K562 (cell line): ENCODE measurements around the gene SLC7A5. TPM values are rescaled to one million over a fixed set of nuclear protein-coding genes. Genes with fewer than 3 reads are reported as not detected.

Experiments used
- CBFA2T2 ChIP-seq: fragments of 450-650 bp; conservative IDR thresholded peaks from 2 replicates; pipeline ENCODE4 v1.6.1; 2017; ENCODE audit warnings: mild to moderate bottlenecking
- CBX1 ChIP-seq: sonication (generic); IDR thresholded peaks from 2 replicates; pipeline ENCODE4 v1.6.1; 2016; ENCODE audit warnings: antibody characterized with exemption, low read depth, mild to moderate bottlenecking
- CBX2 ChIP-seq: fragments of 200-600 bp; sonication (generic); IDR thresholded peaks from one replicate; pipeline ENCODE4 v1.6.1; 2012; ENCODE audit warnings: mild to moderate bottlenecking, low read length, inconsistent platforms; ENCODE audit not compliant: insufficient read depth, poor library complexity, severe bottlenecking
- CEBPG ChIP-seq, 3 experiments: fragments of 200-800 bp in 1 of 3; sonication (Bioruptor generic) in 1 of 3; sonication (generic) in 1 of 3; formaldehyde crosslinking in 1 of 3; IDR thresholded peaks in 2 of 3; conservative IDR thresholded peaks in 1 of 3; 2 replicates each; pipeline versions ENCODE4 v1.6.1 to v1.8.0; 2016 to 2022; ENCODE audit warnings: missing compliant biosample characterization in 2 of 3, missing genetic modification characterization in 2 of 3, mild to moderate bottlenecking in 1 of 3, missing genetic modification reagents in 1 of 3
- CREB1 ChIP-seq, 2 experiments: sonication (generic) in 1 of 2; formaldehyde crosslinking in 1 of 2; IDR thresholded peaks; 2 replicates each; pipeline versions ENCODE4 v1.6.1 to v1.8.0; 2012 to 2022; ENCODE audit warnings: inconsistent platforms in 1 of 2, mild to moderate bottlenecking in 1 of 2, missing genetic modification reagents in 1 of 2, moderate library complexity in 1 of 2
- CREBBP ChIP-seq: IDR thresholded peaks from one replicate; pipeline ENCODE4 v1.6.1; 2012; ENCODE audit warnings: low read depth, mild to moderate bottlenecking, control low read depth, inconsistent platforms, low read length
- CREM ChIP-seq: IDR thresholded peaks from 2 replicates; pipeline ENCODE4 v1.6.1; 2014; ENCODE audit warnings: antibody characterized with exemption, low read depth
- FOXJ3 ChIP-seq: sonication (generic); formaldehyde crosslinking; IDR thresholded peaks from 2 replicates; pipeline ENCODE4 v1.4.0; 2020; ENCODE audit warnings: mild to moderate bottlenecking, missing genetic modification reagents
- MAFG ChIP-seq: fragments of 450-650 bp; conservative IDR thresholded peaks from 2 replicates; pipeline ENCODE4 v1.6.1; 2016; ENCODE audit warnings: missing genetic modification characterization, missing compliant biosample characterization
- NCOA2 ChIP-seq, 2 experiments: fragments of 450-650 bp; IDR thresholded peaks; 2 replicates each; pipeline ENCODE4 v1.6.1; 2018; ENCODE audit warnings: mild to moderate bottlenecking in 2 of 2, moderate library complexity in 1 of 2; ENCODE audit not compliant: partially characterized antibody in 2 of 2
- NEUROD1 ChIP-seq: fragments of 150-350 bp; IDR thresholded peaks from 2 replicates; pipeline ENCODE4 v1.6.1; 2014; ENCODE audit warnings: borderline replicate concordance, low read length, low read depth; ENCODE audit not compliant: partially characterized antibody
- NR2F6 ChIP-seq: fragments of 450-650 bp; formaldehyde crosslinking; IDR thresholded peaks from 2 replicates; pipeline ENCODE4 v1.4.0; 2020; ENCODE audit warnings: mild to moderate bottlenecking
- POLR2B ChIP-seq: fragments of 450-650 bp; IDR thresholded peaks from 2 replicates; pipeline ENCODE4 v1.6.1; 2018; ENCODE audit warnings: low read depth; ENCODE audit not compliant: partially characterized antibody
- POU5F1 ChIP-seq: fragments of 150-350 bp; IDR thresholded peaks from 2 replicates; pipeline ENCODE4 v1.6.1; 2014; ENCODE audit warnings: borderline replicate concordance, low read length, low read depth, mild to moderate bottlenecking; ENCODE audit not compliant: partially characterized antibody
- RFX1 ChIP-seq: fragments of 450-650 bp; IDR thresholded peaks from 2 replicates; pipeline ENCODE4 v1.6.1; 2016; ENCODE audit warnings: mild to moderate bottlenecking, moderate library complexity
- SETDB1 ChIP-seq: IDR thresholded peaks from one replicate; pipeline ENCODE4 v1.6.1; 2012; ENCODE audit warnings: low read length, control low read depth, inconsistent platforms
- SUPT5H ChIP-seq: fragments of 450-650 bp; IDR thresholded peaks from 2 replicates; pipeline ENCODE4 v1.6.1; 2016
- TEAD1 ChIP-seq, 2 experiments: fragments of 450-650 bp in 1 of 2; sonication (generic) in 1 of 2; formaldehyde crosslinking; IDR thresholded peaks; 2 replicates each; pipeline versions ENCODE4 v1.4.0 to v1.8.0; 2020 to 2022; ENCODE audit warnings: mild to moderate bottlenecking in 2 of 2, missing genetic modification reagents in 1 of 2
- ZFP30 ChIP-seq: fragments of 250-450 bp; sonication (Bioruptor Pico); IDR thresholded peaks from 2 replicates; pipeline ENCODE4 v1.8.0; 2022; ENCODE audit warnings: moderate library complexity, mild to moderate bottlenecking, inconsistent platforms, borderline replicate concordance
- ZNF140 ChIP-seq: fragments of 250-450 bp; sonication (Bioruptor Pico); IDR thresholded peaks from 2 replicates; pipeline ENCODE4 v1.8.0; 2021; ENCODE audit warnings: moderate library complexity, mild to moderate bottlenecking, inconsistent platforms
- ZNF41 ChIP-seq: fragments of 250-450 bp; sonication (Bioruptor Pico); conservative IDR thresholded peaks from 2 replicates; pipeline ENCODE4 v1.4.0; 2020; ENCODE audit warnings: mild to moderate bottlenecking
- polyA plus RNA-seq, 8 experiments: library from polyadenylated mRNA; depleted of rRNA in 4 of 8; stranded (reverse) in 5 of 8; unstranded in 3 of 8; fragments of >200 nt; fragmentation: Nextera tagmentation in 2 of 8; fragmentation: Illumina TruSeq in 1 of 8; extraction: Ambion mirVana in 2 of 8; extraction: Trizol in 1 of 8; gene quantifications; 2 replicates each; pipeline versions ENCODE4 v1.2.1 to v1.2.3, GENCODE V29; 2011 to 2014; ENCODE audit warnings: inconsistent platforms in 1 of 8, missing spikeins in 1 of 8
- total RNA-seq, 7 experiments: library from RNA; depleted of rRNA in 6 of 7; stranded (reverse); fragments of >200 nt in 6 of 7; fragmentation: Illumina TruSeq in 2 of 7; extraction: Trizol in 2 of 7; gene quantifications; 2 replicates each; pipeline versions ENCODE4 v1.2.1 to v1.2.3, GENCODE V29; 2011 to 2021; ENCODE audit warnings: low replicate concordance in 1 of 7
- TF ChIP-seq, protein P1 (sequence below): fragments of 450-650 bp; formaldehyde crosslinking; IDR thresholded peaks from 2 replicates; pipeline ENCODE4 v1.4.0; 2020; ENCODE audit warnings: mild to moderate bottlenecking, moderate library complexity
- TF ChIP-seq, protein P2 (sequence below), 3 experiments: fragments of 200-800 bp in 1 of 3; fragments of 250-450 bp in 1 of 3; fragments of 450-650 bp in 1 of 3; sonication (Bioruptor Pico) in 1 of 3; sonication (Bioruptor generic) in 1 of 3; formaldehyde crosslinking in 1 of 3; IDR thresholded peaks; 2 replicates each; pipeline versions ENCODE4 v1.6.1 to v1.8.0; 2016 to 2022; ENCODE audit warnings: mild to moderate bottlenecking in 2 of 3, missing genetic modification characterization in 2 of 3, missing compliant biosample characterization in 1 of 3, moderate library complexity in 1 of 3

Gene SLC7A5
- total and polyA plus RNA-seq, 9 of the 15 experiments (the other 6 are each of a cell fraction or from before 2014, with no cell fraction given): 1.9 to 220 (median 18.6) TPM

DNA sequence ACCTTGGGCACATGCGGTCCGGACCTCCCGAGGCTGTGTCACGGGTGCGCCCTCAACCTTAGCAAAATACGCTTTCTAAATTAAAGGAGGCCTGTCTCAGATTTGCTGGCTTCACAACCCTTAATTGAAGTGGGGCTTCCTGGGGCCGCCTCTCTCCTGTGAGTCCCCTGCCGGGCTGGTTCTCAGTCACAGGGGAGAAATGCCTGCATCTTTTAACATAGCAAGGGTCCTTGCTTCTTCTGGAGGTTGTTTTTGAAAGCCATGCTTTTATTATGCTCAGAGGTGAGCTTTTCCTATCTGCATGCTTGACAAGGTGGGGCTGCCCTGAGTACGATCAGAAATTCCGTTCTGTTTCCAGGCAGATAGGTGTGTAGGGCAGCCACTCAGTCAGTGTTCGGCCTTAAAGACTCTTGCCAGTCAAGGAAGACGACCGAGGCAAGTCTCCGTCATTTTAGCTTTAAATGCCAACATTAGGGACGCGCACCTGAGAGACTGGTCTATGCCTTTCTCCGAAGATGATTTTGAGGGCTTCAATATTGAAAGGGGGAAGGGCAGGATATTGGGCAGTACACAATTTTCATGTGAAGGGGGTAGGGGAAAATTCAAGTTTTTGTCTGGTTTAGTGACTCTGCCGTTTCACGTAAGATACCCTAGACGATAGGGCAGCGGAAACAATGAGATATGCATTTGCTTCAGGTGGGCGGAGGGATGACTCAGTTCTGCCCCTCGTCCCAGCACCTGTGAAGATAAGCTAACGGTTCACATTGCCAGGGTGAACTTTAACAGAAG, 5.5 kb upstream of the SLC7A5 start (continued):
- no peak for TF ChIP-seq ZFP30 (CRISPR knock-in tag)
- TF ChIP-seq CREBBP: no peak
- TF ChIP-seq CBFA2T2: peak; percentile 31; the same call in 1 of the 2 replicates
- no peak for TF ChIP-seq ZNF41 (CRISPR knock-in tag)
- TF ChIP-seq FOXJ3: no peak
- no peak for TF ChIP-seq POU5F1
- no peak for TF ChIP-seq MAFG (tag)
- no peak for TF ChIP-seq CEBPG (CRISPR knock-in tag; IDR thresholded peaks at IDR 0.05)
- peak; percentile 62 to 84 for TF ChIP-seq CEBPG (tag; conservative IDR thresholded peaks at IDR 0.05 in 1 of 2, IDR thresholded peaks at IDR 0.05 in 1 of 2)
- TF ChIP-seq TEAD1 (CRISPR knock-in tag; IDR thresholded peaks at IDR 0.05): no peak
- TF ChIP-seq, protein P1, sequence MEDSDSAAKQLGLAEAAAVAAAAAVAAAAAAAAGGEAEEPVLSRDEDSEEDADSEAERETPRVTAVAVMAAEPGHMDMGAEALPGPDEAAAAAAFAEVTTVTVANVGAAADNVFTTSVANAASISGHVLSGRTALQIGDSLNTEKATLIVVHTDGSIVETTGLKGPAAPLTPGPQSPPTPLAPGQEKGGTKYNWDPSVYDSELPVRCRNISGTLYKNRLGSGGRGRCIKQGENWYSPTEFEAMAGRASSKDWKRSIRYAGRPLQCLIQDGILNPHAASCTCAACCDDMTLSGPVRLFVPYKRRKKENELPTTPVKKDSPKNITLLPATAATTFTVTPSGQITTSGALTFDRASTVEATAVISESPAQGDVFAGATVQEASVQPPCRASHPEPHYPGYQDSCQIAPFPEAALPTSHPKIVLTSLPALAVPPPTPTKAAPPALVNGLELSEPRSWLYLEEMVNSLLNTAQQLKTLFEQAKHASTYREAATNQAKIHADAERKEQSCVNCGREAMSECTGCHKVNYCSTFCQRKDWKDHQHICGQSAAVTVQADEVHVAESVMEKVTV (CRISPR knock-in tag): no peak
- peak; percentile 23; the same call in 1 of the 2 replicates for TF ChIP-seq CREM
- TF ChIP-seq, protein P2, sequence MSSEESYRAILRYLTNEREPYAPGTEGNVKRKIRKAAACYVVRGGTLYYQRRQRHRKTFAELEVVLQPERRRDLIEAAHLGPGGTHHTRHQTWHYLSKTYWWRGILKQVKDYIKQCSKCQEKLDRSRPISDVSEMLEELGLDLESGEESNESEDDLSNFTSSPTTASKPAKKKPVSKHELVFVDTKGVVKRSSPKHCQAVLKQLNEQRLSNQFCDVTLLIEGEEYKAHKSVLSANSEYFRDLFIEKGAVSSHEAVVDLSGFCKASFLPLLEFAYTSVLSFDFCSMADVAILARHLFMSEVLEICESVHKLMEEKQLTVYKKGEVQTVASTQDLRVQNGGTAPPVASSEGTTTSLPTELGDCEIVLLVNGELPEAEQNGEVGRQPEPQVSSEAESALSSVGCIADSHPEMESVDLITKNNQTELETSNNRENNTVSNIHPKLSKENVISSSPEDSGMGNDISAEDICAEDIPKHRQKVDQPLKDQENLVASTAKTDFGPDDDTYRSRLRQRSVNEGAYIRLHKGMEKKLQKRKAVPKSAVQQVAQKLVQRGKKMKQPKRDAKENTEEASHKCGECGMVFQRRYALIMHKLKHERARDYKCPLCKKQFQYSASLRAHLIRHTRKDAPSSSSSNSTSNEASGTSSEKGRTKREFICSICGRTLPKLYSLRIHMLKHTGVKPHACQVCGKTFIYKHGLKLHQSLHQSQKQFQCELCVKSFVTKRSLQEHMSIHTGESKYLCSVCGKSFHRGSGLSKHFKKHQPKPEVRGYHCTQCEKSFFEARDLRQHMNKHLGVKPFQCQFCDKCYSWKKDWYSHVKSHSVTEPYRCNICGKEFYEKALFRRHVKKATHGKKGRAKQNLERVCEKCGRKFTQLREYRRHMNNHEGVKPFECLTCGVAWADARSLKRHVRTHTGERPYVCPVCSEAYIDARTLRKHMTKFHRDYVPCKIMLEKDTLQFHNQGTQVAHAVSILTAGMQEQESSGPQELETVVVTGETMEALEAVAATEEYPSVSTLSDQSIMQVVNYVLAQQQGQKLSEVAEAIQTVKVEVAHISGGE (CRISPR knock-in tag; IDR thresholded peaks at IDR 0.05): no peak
- TF ChIP-seq NR2F6 (CRISPR knock-in tag): no peak
- no peak for TF ChIP-seq SETDB1
- no peak for TF ChIP-seq CBX2
- TF ChIP-seq ZNF140 (CRISPR knock-in tag): no peak
- no peak for TF ChIP-seq NCOA2 (IDR thresholded peaks at IDR 0.05; ENCODE audit: partially characterized antibody in 2 of 2)
- TF ChIP-seq CREB1 (IDR thresholded peaks at IDR 0.05): no peak
- no peak for TF ChIP-seq CREB1 (CRISPR knock-in tag; IDR thresholded peaks at IDR 0.05)
- no peak for TF ChIP-seq NEUROD1
- TF ChIP-seq CBX1: no peak
- TF ChIP-seq POLR2B: no peak
- TF ChIP-seq RFX1: no peak
- TF ChIP-seq SUPT5H: no peak
